ENCODE data around the gene COMP. TPM values are rescaled to one million over a fixed set of nuclear protein-coding genes. Genes with fewer than 3 reads are reported as not detected.

The COMP gene
- total RNA-seq, 4 donors from 2014 or later = 0.76 TPM; not detected in 3

GRCh38 chr19:18802354-18802753 is 11.2 kb upstream of the COMP start:
- no peaks in the 10 kb centered on the region for H3K36me3 ChIP-seq
- intact Hi-C loops (cut with DNase I; ENCODE audit: low total_unique reads) = no loop called here
- no peaks in the 10 kb centered on the region for H3K27me3 ChIP-seq
- no peak overlapping the region for H3K27ac ChIP-seq
- no peaks in the 10 kb centered on the region for H3K9me3 ChIP-seq
- TF ChIP-seq CTCF (IDR thresholded peaks at IDR 0.05) (no peak), POLR2A (IDR thresholded peaks at IDR 0.05) (no peak)
- no peak for DNase-seq
- no peak overlapping the region for H3K4me3 ChIP-seq
- no peaks in the 10 kb centered on the region for H3K4me1 ChIP-seq

- no peak for DNase-seq
- no peak for TF ChIP-seq POLR2A (IDR thresholded peaks at IDR 0.05)
- no peak for TF ChIP-seq CTCF (IDR thresholded peaks at IDR 0.05)
These were observed 9.5 kb upstream of the COMP start for GRCh38 chr19:18800636-18801035.

GRCh38 chr19:18800079-18800478 is 9.0 kb upstream of the COMP start:
- no peak overlapping the region for H3K4me3 ChIP-seq
- DNase-seq = no peak
- intact Hi-C loops (cut with DNase I; ENCODE audit: low total_unique reads) = no loop called here
- no peaks in the 10 kb centered on the region for H3K9me3 ChIP-seq
- H3K27ac ChIP-seq = no peak overlapping the region
- no peaks in the 10 kb centered on the region for H3K27me3 ChIP-seq
- H3K36me3 ChIP-seq = no peaks in the 10 kb centered on the region
- H3K4me1 ChIP-seq = no peaks in the 10 kb centered on the region
- TF ChIP-seq CTCF (IDR thresholded peaks at IDR 0.05) (no peak), POLR2A (IDR thresholded peaks at IDR 0.05) (no peak)

More at GRCh38 chr19:18800636-18801035, 9.5 kb upstream of the COMP start:
- H3K9me3 ChIP-seq = no peaks in the 10 kb centered on the region
- H3K36me3 ChIP-seq = no peaks in the 10 kb centered on the region
- no peaks in the 10 kb centered on the region for H3K4me1 ChIP-seq
- no peaks in the 10 kb centered on the region for H3K27me3 ChIP-seq
- intact Hi-C loops (cut with DNase I; ENCODE audit: low total_unique reads) = no loop called here
- no peak overlapping the region for H3K4me3 ChIP-seq
- H3K27ac ChIP-seq = no peak overlapping the region

GRCh38 chr19:18799389-18799970 is 8.4 kb upstream of the COMP start:
- no peak for TF ChIP-seq CTCF (IDR thresholded peaks at IDR 0.05)
- no peak for TF ChIP-seq POLR2A (IDR thresholded peaks at IDR 0.05)
- Histone ChIP-seq H3K36me3 (no peaks in the 10 kb centered on the region), H3K27ac (no peak overlapping the region), H3K9me3 (no peaks in the 10 kb centered on the region), H3K4me3 (no peak overlapping the region), H3K4me1 (no peaks in the 10 kb centered on the region), H3K27me3 (no peaks in the 10 kb centered on the region)
- intact Hi-C loops (cut with DNase I; ENCODE audit: low total_unique reads) = no loop called here
- DNase-seq = no peak

- DNase-seq = no peak
These were observed 7.6 kb upstream of the COMP start for GRCh38 chr19:18798384-18799352.

More at GRCh38 chr19:18798384-18799352, 7.6 kb upstream of the COMP start:
- no peaks in the 10 kb centered on the region for H3K4me1 ChIP-seq
- H3K36me3 ChIP-seq = no peaks in the 10 kb centered on the region
- H3K27ac ChIP-seq = no peak overlapping the region
- no peaks in the 10 kb centered on the region for H3K27me3 ChIP-seq
- H3K4me3 ChIP-seq = no peak overlapping the region
- intact Hi-C loops (cut with DNase I; ENCODE audit: low total_unique reads) = no loop called here
- TF ChIP-seq CTCF (IDR thresholded peaks at IDR 0.05) (no peak), POLR2A (IDR thresholded peaks at IDR 0.05) (no peak)
- H3K9me3 ChIP-seq = no peaks in the 10 kb centered on the region
